HG02852 (cell line): ENCODE measurements around the gene SRSF3.

Experiments used
- ATAC-seq: cut with Tn5 transposase; IDR thresholded peaks from one replicate; pipeline ENCODE4 v1.9.1; 2021; ENCODE audit warnings: mild to moderate bottlenecking, moderate library complexity; ENCODE audit not compliant: unreplicated experiment

SRSF3 gene

DNA sequence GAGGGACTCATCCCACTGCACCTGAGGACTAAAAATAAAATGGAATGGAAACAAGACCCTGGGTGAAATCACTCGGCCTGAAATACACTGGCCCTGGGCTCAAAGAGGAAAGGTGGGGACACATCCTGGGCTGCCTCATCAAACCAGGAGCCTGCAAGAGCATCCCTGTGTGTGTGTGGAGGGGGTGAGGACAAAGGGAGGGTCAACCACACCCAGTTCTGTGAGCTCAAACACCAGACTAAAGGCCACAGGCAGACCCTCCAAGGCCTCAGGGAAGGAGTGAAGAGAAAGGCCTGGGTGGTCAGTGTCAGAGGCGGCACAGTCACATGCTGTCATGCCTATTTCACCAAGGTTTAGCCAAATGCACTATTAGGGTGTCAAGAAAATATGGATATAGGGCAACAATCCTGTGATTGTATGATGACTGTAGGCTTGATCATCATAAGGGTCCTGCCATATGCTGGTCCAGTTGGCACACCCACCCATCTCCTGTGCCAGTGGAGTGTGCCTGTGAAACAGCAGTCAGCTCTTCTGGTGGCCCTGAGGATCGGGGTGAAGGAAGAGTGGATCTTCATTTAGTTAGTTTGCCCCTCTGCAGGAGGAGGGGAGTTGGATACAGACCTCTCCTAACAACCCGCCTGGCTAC is 28.9 kb downstream of the SRSF3 start:
- no peak for ATAC-seq

DNA sequence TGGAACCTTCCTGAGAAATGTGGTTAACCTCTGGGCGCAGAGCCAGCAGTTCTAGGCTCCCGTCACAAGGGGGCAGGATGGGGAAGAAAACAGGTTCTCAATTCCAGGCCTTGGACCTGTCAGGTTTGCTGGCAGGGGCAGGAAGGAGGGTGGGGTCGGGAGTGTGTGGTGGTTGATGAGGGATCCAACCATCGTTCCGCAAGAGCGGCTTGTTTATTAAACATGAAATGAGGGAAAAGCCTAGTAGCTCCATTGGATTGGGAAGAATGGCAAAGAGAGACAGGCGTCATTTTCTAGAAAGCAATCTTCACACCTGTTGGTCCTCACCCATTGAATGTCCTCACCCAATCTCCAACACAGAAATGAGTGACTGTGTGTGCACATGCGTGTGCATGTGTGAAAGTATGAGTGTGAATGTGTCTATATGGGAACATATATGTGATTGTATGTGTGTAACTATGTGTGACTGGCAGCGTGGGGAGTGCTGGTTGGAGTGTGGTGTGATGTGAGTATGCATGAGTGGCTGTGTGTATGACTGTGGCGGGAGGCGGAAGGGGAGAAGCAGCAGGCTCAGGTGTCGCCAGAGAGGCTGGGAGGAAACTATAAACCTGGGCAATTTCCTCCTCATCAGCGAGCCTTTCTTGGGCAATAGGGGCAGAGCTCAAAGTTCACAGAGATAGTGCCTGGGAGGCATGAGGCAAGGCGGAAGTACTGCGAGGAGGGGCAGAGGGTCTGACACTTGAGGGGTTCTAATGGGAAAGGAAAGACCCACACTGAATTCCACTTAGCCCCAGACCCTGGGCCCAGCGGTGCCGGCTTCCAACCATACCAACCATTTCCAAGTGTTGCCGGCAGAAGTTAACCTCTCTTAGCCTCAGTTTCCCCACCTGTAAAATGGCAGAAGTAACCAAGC is 29.6 kb downstream of the SRSF3 start:
- ATAC-seq: peak; percentile 57

GRCh38 chr6:36624461-36625157 is 30.4 kb downstream of the SRSF3 start:
- no peak for ATAC-seq

GRCh38 chr6:36625158-36625919 is 31.2 kb downstream of the SRSF3 start:
- no peak for ATAC-seq

DNA sequence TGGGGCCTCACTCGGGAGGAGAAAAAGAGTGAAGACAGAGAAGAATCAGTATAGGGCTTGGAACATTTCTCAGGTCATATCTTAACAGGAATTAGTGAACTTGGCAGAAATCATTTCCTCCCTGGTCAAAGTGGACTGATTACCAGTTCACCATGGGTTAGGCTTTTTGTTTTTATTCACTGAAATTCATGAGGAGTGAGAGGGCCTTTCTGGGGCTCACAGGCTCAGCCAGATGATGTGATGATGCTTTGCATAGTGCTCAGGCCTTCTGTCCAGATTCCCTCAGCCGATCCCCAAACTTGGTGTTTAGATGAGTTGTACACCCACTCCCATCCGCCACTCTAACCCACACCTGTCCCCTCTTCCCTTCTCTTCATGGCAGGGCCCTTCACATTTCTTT is 32.5 kb downstream of the SRSF3 start:
- no peak for ATAC-seq

DNA sequence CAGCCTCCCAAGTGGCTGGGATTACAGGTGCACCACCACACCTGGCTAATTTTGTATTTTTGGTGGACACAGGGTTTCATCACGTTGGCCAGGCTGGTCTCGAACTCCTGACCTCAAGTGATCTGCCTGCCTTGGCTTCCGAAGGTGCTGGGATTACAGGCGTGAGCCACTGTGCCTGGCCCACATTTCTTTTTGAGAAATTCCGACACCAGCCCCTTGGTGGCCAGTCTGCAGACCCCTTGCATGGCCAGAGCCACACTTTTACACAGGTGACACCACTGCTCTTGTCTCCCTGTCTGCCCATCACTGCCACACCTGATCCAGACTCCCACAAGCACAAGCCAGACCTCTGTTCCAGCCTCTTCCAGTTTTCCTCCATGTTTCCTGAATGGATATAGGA is 33.0 kb downstream of the SRSF3 start:
- no peak for ATAC-seq

- ATAC-seq: no peak
Observed at GRCh38 chr6:36627801-36628246, 33.7 kb downstream of the SRSF3 start.

GRCh38 chr6:36629784-36630183 is 35.6 kb downstream of the SRSF3 start:
- no peak for ATAC-seq

DNA sequence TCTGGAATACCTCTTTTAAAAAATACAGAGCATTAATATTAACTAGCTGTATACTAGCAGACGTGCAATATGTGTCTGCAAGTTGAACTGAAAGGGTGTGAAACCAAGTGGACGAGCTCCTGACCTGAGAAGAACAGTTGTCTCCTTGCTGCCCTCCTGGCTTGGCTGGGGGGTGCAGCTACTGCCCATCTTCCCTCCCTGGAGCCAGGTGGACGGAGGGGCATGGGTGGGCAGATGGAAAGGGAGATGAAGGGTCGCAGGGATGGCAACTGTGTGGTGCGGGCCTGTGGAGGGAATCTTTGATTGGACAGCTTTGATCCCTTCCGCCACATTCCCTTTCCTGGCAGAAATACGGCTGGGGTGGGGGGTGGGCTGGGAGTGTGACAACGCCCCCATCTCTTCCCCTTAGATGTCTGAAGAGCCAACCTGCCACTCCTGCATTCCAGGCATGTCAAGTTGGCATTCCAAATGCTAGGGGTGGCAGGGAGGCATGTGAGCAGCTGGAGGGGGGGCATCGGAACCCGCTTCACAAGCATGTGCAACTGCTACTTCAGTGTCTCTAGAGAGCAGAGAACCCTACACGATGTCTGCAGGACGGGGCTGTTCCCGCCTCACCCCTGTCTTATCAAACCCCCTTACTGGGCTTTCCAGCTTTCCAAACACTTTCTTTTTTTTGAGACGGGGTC is 37.3 kb downstream of the SRSF3 start:
- ATAC-seq: no peak

- no peak for ATAC-seq
Observed at GRCh38 chr6:36633370-36633769, 39.2 kb downstream of the SRSF3 start.

DNA sequence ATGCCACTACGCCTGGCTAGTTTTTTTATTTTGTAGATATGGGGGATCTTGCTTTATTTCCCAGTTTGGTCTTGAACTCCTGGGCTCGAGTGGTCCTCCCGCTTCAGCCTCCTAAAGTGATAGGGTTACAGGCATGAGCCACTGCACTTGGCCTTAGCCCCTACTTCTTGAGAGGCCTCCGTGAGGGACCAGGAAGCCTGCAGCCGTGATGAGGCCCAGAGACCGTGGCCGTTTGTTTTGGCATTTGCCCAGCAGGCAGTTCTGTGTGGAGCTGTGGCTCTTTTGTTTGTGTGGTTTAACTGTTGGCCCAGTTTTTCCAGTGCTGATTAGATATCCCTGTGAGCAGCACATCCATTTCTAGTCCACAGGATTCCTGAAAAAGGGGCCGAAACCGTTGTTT is 39.8 kb downstream of the SRSF3 start:
- no peak for ATAC-seq

- ATAC-seq: no peak
Observed at GRCh38 chr6:36634317-36635108, 40.4 kb downstream of the SRSF3 start.

- no peak for ATAC-seq
Observed at GRCh38 chr6:36636283-36636682, 42.1 kb downstream of the SRSF3 start.

- no peak for ATAC-seq
Observed at GRCh38 chr6:36636687-36637418, 42.7 kb downstream of the SRSF3 start.

- ATAC-seq: no peak
Observed at GRCh38 chr6:36638579-36638978, 44.4 kb downstream of the SRSF3 start.

DNA sequence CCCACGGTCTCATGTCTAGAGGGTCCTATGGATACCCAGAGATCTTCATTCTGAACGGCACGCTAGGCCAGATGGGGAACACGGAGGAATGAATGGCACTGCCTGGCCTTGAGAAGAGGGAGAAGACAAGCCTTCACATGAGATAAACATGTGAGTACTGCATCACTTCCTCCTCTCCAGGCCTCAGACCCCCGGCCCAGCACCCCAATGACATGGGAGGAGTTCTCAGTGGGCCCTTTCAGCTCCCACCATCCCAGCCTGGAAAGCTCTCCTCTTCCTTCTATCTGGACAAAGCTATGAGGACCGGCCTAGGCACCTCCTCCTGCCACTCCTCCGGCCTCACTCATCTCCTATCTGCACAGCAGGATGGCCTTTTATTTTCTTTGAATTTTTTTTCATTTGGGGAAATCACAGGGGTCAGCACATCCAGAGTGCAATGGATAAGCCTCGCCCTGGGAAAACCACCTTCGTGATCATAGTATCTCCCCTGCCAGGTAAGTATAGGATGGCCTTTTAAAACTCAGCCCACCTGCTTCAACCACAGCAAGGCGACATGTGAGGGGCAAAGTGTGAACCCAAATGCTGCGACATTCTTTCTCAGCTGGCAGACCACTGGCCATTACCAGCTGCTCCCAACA is 45.1 kb downstream of the SRSF3 start:
- no peak for ATAC-seq

DNA sequence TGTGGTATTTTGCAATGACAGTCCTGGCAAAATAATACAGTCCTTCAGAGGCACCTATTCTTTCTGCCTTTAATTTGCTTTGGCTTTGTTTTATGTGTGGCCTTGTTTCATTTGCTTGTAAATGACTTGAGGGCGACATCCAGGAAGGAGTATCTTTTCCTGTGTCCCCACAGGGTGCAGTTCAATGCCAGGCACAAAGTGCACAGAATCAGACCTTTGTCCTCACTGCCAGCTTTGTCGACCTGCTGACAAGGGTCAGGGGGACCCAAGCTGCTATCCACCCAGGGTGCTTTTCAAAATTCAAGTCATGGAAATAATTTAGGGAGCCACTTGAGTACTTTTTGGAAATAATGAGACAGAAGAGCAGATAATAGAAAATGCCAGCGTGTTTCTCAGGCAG is 47.4 kb downstream of the SRSF3 start:
- ATAC-seq: no peak
